IgD-negative memory B cell (primary cell): ENCODE results near the gene SPA17. TPM values are rescaled to one million over a fixed set of nuclear protein-coding genes. Genes with fewer than 3 reads are reported as not detected.

ENCODE experiments used
- H3K27ac Mint-ChIP-seq, 3 donors: one replicate each; pipeline ENCODE4 v1.8.0; 2020 to 2022; ENCODE audit warnings: mild to moderate bottlenecking in 3 of 3, mixed read lengths in 3 of 3, moderate library complexity in 1 of 3
- H3K27me3 Mint-ChIP-seq: one replicate; pipeline ENCODE4 v1.8.0; 2021; ENCODE audit warnings: mixed read lengths
- H3K36me3 Mint-ChIP-seq: one replicate; pipeline ENCODE4 v1.8.0; 2020; ENCODE audit warnings: mild to moderate bottlenecking, mixed read lengths
- H3K4me1 Mint-ChIP-seq, 3 donors: one replicate each; pipeline ENCODE4 v1.8.0; 2020 to 2022; ENCODE audit warnings: mixed read lengths in 3 of 3, mild to moderate bottlenecking in 1 of 3
- H3K4me3 Mint-ChIP-seq, 4 donors: one replicate each; pipeline ENCODE4 v1.8.0; 2020 to 2022; ENCODE audit warnings: mild to moderate bottlenecking in 4 of 4, mixed read lengths in 4 of 4, moderate library complexity in 3 of 4
- H3K9me3 Mint-ChIP-seq, 3 donors: one replicate each; pipeline ENCODE4 v1.8.0; 2020 to 2021; ENCODE audit warnings: mixed read lengths in 3 of 3, mild to moderate bottlenecking in 1 of 3
- polyA plus RNA-seq: library from polyadenylated mRNA; unstranded; fragments of 300-500 nt; fragmentation: Illumina TruSeq; gene quantifications from one replicate; pipeline ENCODE4 v1.2.3, GENCODE V29; 2021

SPA17 gene
- polyA plus RNA-seq, 1 donor from 2014 or later = 1.0 TPM

DNA sequence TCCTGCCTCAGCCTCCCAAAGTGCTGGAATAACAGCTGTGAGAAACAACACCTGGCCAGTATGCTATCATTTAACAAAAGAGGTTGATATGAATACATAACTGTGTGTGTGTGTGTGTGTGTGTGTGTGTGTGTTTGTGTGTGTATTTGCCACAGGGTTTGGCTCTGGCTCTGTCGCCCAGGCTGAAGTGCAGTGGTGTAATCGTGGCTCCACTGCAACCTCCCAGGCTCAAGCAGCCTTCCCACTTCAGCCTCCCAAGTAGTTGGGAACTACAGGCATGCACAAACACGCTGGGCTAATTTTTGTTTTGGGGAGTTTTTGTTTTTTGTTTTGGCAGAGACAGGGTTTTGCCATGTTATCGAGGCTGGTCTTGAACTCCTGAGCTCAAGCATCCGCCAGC, 4.7 kb downstream of the SPA17 start:
- Mint-ChIP-seq H3K36me3 (peaks cover 2% of the 10 kb centered on the region), H3K4me1 (peaks cover 3 to 7% (median 6%) of the 10 kb centered on the region in 3 donors), H3K9me3 (peaks cover 2 to 9% (median 9%) of the 10 kb centered on the region in 3 donors), H3K27ac (no peak overlapping the region), H3K4me3 (no peak overlapping the region), H3K27me3 (no peaks in the 10 kb centered on the region)

DNA sequence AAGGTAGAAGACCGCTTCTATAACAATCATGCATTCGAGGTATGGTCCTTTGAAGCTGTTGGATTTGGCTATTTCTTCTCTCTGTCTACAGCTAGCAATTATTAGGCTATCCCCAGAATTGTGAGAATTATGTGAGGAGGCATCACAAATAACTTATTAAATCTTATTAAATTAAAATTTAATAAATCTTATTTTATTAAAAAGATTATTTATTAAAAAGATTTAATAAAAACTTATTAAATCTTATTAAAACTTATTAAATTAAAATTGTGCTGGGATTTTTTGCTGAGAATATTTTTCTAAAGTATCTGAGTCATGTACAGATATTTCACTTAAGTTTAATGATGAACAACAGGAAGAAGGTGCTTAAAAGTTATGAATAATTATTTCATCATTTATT, 7.7 kb downstream of the SPA17 start:
- H3K36me3 Mint-ChIP-seq = peaks cover 2% of the 10 kb centered on the region
- H3K27ac Mint-ChIP-seq = no peak overlapping the region
- H3K4me1 Mint-ChIP-seq = no peaks in the 10 kb centered on the region
- no peak overlapping the region for H3K4me3 Mint-ChIP-seq
- H3K27me3 Mint-ChIP-seq = no peaks in the 10 kb centered on the region
- peaks cover 6 to 22% (median 17%) of the 10 kb centered on the region in 3 donors for H3K9me3 Mint-ChIP-seq

GRCh38 chr11:124682443-124682842, 8.7 kb downstream of the SPA17 start:
- peaks cover 2% of the 10 kb centered on the region for H3K36me3 Mint-ChIP-seq
- H3K27ac Mint-ChIP-seq = no peak overlapping the region
- H3K27me3 Mint-ChIP-seq = peaks cover 2% of the 10 kb centered on the region
- no peaks in the 10 kb centered on the region for H3K4me1 Mint-ChIP-seq
- H3K9me3 Mint-ChIP-seq = peaks cover 11 to 30% (median 28%) of the 10 kb centered on the region in 3 donors
- no peak overlapping the region for H3K4me3 Mint-ChIP-seq

- Mint-ChIP-seq H3K27ac (no peak overlapping the region), H3K27me3 (no peaks in the 10 kb centered on the region)
These were observed 19.4 kb downstream of the SPA17 start for GRCh38 chr11:124693142-124693541.

GRCh38 chr11:124699547-124699946, 25.8 kb downstream of the SPA17 start:
- Mint-ChIP-seq H3K27ac (no peak overlapping the region), H3K27me3 (peaks cover 2% of the 10 kb centered on the region), H3K4me1 (peaks cover 0 to 3% (median 0%) of the 10 kb centered on the region in 3 donors), H3K36me3 (no peaks in the 10 kb centered on the region), H3K4me3 (no peak overlapping the region), H3K9me3 (peaks cover 3 to 6% (median 4%) of the 10 kb centered on the region in 3 donors)

More at GRCh38 chr11:124693142-124693541, 19.4 kb downstream of the SPA17 start:
- Mint-ChIP-seq H3K4me1 (no peaks in the 10 kb centered on the region), H3K4me3 (no peak overlapping the region), H3K9me3 (peaks cover 0 to 2% (median 0%) of the 10 kb centered on the region in 3 donors), H3K36me3 (no peaks in the 10 kb centered on the region)

GRCh38 chr11:124700028-124700427, 26.3 kb downstream of the SPA17 start:
- no peak overlapping the region for H3K4me3 Mint-ChIP-seq
- peaks cover 3 to 6% (median 4%) of the 10 kb centered on the region in 3 donors for H3K9me3 Mint-ChIP-seq
- peaks cover 0 to 3% (median 0%) of the 10 kb centered on the region in 3 donors for H3K4me1 Mint-ChIP-seq
- no peaks in the 10 kb centered on the region for H3K36me3 Mint-ChIP-seq
- peaks cover 2% of the 10 kb centered on the region for H3K27me3 Mint-ChIP-seq
- H3K27ac Mint-ChIP-seq = no peak overlapping the region

- Mint-ChIP-seq H3K27ac (no peak overlapping the region), H3K9me3 (peaks cover 2 to 8% (median 4%) of the 10 kb centered on the region in 3 donors), H3K36me3 (peaks cover 5% of the 10 kb centered on the region)
These were observed 34.1 kb downstream of the SPA17 start for GRCh38 chr11:124707829-124708228.

DNA sequence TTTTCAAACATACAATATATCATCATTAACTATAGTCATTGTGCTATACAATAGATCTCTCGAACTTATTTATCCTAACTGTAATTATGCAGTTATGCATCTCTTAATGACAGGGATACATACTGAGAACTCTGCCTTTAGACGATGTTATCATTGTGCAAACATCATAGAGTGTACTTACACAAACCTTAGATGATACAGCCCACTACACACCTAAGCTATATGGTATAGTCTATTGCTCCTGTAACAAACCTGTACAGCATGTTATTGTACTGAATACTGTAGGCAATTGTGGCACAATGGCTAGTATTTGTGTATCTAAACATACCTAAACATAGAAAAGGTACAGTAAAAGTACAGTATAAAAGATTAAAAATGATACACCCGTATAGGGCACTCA, 38.7 kb downstream of the SPA17 start:
- peaks cover 9% of the 10 kb centered on the region for H3K27me3 Mint-ChIP-seq
- H3K4me1 Mint-ChIP-seq = peaks cover 0 to 1% (median 0%) of the 10 kb centered on the region in 3 donors

More at GRCh38 chr11:124707829-124708228, 34.1 kb downstream of the SPA17 start:
- no peak overlapping the region for H3K4me3 Mint-ChIP-seq
- no peaks in the 10 kb centered on the region for H3K4me1 Mint-ChIP-seq
- H3K27me3 Mint-ChIP-seq = no peaks in the 10 kb centered on the region

GRCh38 chr11:124716591-124716990, 42.9 kb downstream of the SPA17 start:
- Mint-ChIP-seq H3K27ac (no peak overlapping the region), H3K4me1 (peaks cover 0 to 13% (median 11%) of the 10 kb centered on the region in 3 donors), H3K4me3 (peak overlapping the region in 1 of 4 donors; percentile 77), H3K27me3 (peaks cover 38% of the 10 kb centered on the region), H3K9me3 (no peaks in the 10 kb centered on the region), H3K36me3 (peaks cover 2% of the 10 kb centered on the region)

More for the DNA sequence above, 38.7 kb downstream of the SPA17 start:
- Mint-ChIP-seq H3K9me3 (peaks cover 2 to 6% (median 3%) of the 10 kb centered on the region in 3 donors), H3K27ac (no peak overlapping the region), H3K4me3 (no peak overlapping the region), H3K36me3 (peaks cover 4% of the 10 kb centered on the region)

DNA sequence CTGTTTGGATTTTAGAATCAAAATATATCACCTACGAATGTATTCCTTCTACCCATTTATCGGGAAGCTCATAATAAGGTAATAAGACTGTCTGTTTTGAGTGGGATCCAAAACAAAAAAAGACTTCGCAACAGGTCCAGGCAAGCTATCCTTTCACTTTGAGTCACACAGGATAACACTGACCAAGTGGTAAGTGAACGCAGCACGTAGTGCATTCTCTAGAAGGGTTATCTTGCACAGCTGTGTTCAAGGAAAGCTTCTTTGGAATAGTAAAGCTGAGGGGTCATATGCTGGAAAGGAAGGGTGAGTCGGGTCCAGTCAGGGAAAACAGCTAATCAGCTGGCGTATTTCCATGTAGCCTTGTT, 43.7 kb downstream of the SPA17 start:
- peaks cover 45% of the 10 kb centered on the region for H3K27me3 Mint-ChIP-seq
- H3K4me1 Mint-ChIP-seq = peaks cover 0 to 20% (median 11%) of the 10 kb centered on the region in 3 donors
- H3K36me3 Mint-ChIP-seq = peaks cover 2% of the 10 kb centered on the region
- H3K9me3 Mint-ChIP-seq = peaks cover 0 to 2% (median 0%) of the 10 kb centered on the region in 3 donors
- H3K27ac Mint-ChIP-seq = no peak overlapping the region
- peak overlapping the region in 2 of 4 donors; percentile 20 to 88 for H3K4me3 Mint-ChIP-seq

DNA sequence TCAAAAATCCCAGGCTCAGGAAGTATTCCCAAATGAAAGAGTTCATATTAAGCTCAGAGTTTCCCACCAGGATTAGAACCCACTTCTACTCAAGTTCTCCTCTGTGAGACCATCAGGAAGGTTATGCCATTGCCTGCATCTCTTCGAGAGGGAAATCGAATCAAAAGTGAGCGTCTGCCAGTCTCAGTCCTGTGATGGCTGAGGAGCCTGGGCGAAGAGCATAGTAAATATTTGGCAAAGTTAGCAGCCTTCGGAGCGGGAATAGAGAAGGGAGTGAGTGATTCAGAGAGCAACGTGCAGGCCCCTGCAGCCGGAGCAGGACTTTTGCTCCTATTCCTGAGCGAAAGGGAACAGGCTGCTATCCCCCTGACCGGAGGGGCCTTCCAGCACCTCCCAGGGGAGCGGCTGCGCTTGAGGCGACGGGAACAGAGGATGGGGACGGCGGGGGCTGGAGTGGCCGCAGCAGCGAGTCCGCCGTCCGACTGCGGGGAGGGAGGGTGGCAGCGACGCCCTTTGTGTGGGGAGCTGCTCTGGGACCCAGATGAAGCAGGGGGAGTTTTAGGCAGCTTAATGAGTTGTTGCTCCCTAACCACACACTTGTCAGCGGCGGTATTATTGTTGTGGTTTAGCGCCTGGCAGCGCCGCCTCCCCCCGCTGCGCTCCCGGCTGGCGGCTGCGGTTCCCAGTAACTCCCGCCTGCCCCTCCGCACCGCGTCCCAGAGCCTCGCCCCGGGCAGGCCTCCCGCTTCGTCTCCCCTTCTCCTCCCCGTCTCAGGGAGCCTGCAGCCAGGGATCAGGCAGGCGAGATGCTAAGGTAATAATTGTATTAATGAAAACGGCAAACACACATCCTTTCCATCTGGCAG, 44.3 kb downstream of the SPA17 start:
- Mint-ChIP-seq H3K27ac (no peak overlapping the region), H3K27me3 (peaks cover 51% of the 10 kb centered on the region), H3K4me1 (peaks cover 4 to 26% (median 11%) of the 10 kb centered on the region in 3 donors)

DNA sequence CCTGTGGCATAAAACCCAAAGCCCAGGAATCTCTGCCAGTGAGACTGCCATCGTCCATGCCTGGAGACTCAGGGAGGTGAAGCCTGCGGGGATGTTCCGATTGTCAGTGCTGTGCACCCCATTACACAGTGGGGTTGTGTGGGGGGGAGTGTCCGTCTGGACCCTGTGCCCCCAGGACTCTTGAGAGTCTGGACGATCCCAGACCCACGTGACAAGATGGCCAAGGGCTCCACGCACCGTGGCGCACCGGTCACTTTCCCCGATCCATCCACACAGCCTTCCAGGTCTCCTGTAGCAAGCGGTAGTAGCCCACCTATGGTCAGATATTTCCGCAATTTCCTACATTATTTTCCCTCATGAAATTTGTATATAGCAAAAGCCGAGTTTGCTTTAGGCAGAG, 45.1 kb downstream of the SPA17 start:
- peaks cover 53% of the 10 kb centered on the region for H3K27me3 Mint-ChIP-seq
- peaks cover 0 to 2% (median 0%) of the 10 kb centered on the region in 3 donors for H3K9me3 Mint-ChIP-seq
- H3K4me3 Mint-ChIP-seq = peak overlapping the region in 1 of 4 donors; percentile 33
- peaks cover 5 to 27% (median 11%) of the 10 kb centered on the region in 3 donors for H3K4me1 Mint-ChIP-seq
- no peak overlapping the region for H3K27ac Mint-ChIP-seq
- H3K36me3 Mint-ChIP-seq = no peaks in the 10 kb centered on the region

More for the DNA sequence above, 44.3 kb downstream of the SPA17 start:
- peaks cover 2% of the 10 kb centered on the region for H3K36me3 Mint-ChIP-seq
- H3K4me3 Mint-ChIP-seq = peak overlapping the region in 3 of 4 donors; percentile 22 to 88 (median 58)
- peaks cover 0 to 2% (median 0%) of the 10 kb centered on the region in 3 donors for H3K9me3 Mint-ChIP-seq

DNA sequence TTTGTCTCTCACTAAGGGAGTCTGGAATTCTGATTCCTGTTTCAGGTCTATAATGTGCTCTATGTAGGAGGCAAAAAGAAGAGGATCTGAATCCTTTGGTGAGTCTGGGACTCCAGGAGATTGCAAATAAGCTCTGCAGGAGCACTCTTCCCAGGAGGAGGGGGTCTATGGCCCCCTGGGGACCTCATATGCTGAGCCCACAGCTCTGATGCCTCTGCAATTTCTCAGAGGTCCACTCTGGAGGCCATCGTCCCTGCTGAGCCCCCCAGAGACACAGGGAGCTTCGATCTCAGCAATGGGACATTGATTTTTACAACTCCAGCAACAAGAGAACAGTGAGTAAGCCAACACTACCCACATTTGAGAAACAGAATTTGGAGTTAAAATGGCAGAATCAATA, 45.8 kb downstream of the SPA17 start:
- H3K27ac Mint-ChIP-seq = no peak overlapping the region
- no peak overlapping the region for H3K4me3 Mint-ChIP-seq
- no peaks in the 10 kb centered on the region for H3K36me3 Mint-ChIP-seq
- H3K4me1 Mint-ChIP-seq = peaks cover 6 to 33% (median 18%) of the 10 kb centered on the region in 3 donors
- peaks cover 54% of the 10 kb centered on the region for H3K27me3 Mint-ChIP-seq
- H3K9me3 Mint-ChIP-seq = peaks cover 0 to 2% (median 0%) of the 10 kb centered on the region in 3 donors

DNA sequence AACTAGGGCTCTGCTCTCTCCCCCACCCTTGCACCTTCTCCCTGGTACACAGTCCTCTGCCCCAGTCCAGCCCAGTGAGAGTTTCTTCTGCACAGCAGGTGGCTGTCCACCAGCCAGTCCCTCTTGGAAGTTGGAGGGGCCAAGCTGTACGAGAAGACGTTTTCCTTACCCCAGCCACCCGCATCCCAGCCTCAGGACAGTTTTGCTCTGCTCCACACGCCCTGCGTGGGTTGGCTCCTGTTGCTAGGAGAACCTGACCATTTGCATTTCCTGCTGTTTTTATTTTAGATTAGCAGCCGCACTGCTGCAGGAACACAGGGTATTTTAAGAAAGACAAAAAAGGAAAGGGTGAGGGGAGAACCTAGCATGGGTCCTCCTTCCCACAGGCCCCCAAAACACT, 48.5 kb downstream of the SPA17 start:
- Mint-ChIP-seq H3K36me3 (no peaks in the 10 kb centered on the region), H3K9me3 (peaks cover 0 to 2% (median 0%) of the 10 kb centered on the region in 3 donors), H3K4me1 (peaks cover 22 to 50% (median 35%) of the 10 kb centered on the region in 3 donors), H3K4me3 (peak overlapping the region in 1 of 4 donors; percentile 61), H3K27me3 (peaks cover 52% of the 10 kb centered on the region), H3K27ac (no peak overlapping the region)

DNA sequence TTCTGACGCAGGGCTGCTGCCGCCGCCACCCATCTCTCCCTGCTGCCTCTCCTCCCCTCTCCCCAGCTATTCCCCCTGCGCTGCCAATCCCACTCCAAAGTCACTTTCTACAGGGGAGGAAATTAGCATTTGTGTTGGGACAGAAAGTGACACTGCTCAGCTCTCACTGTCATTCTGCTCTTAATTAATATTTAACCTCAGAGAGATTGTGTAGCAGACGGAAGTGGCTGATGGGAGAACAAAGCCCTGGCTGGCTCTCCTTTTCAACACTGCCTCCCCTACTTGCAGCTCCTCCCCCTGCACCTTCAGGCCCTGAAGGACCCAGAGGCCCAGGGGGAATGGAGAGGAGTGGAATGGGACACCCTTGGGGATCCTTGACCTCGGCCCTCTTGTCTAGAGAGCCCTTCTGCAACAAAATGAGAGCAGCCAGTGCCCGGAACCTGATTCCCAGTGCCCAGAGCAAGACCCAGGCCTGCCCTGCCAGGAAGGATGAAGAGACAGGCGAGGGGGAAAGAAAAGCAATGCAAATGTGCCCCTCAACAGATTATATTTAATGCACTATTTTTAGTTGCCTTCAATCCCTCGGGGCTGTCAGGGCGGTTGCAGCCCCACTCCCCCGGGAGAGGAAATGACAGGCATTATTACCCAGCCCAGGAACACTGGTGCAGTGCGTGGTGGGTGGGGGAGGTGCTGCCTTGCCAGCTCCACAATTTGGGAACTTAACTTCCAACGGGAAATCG, 51.4 kb downstream of the SPA17 start:
- peak overlapping the region in 1 of 3 donors; percentile 33 for H3K27ac Mint-ChIP-seq
- H3K27me3 Mint-ChIP-seq = peaks cover 26% of the 10 kb centered on the region
- H3K9me3 Mint-ChIP-seq = peaks cover 0 to 2% (median 0%) of the 10 kb centered on the region in 3 donors
- H3K36me3 Mint-ChIP-seq = no peaks in the 10 kb centered on the region
- H3K4me3 Mint-ChIP-seq = peak overlapping the region; percentile 46 to 91 (median 71)
- peaks cover 22 to 39% (median 24%) of the 10 kb centered on the region in 3 donors for H3K4me1 Mint-ChIP-seq
